H1 (cell line): ENCODE results near the gene OSMR. TPM values are rescaled to one million over a fixed set of nuclear protein-coding genes. Genes with fewer than 3 reads are reported as not detected.

Experiments
- CTCF ChIA-PET: fragments of 300-600 bp; sonication (Branson Sonifier 250); formaldehyde crosslinking; loops from one replicate; lab custom pipeline; 2021; ENCODE audit not compliant: partially characterized antibody; lab: Charles Lee
- POLR2A ChIA-PET: fragments of 300-600 bp; sonication (Branson Sonifier 250); formaldehyde crosslinking; loops from one replicate; lab custom pipeline; 2021; ENCODE audit warnings: inconsistent platforms; ENCODE audit not compliant: partially characterized antibody; lab: Charles Lee
- DNase-seq, 2 experiments: peaks; one replicate each; pipeline versions ENCODE4 v3.0.0 to v3.0.0-alpha.2; 2010 to 2022; ENCODE audit warnings: low spot score in 2 of 2, low read depth in 1 of 2, mixed read lengths in 1 of 2
- FAIRE-seq: peaks from 2 replicates; lab custom pipeline; 2011; peaks lifted over from hg19 to GRCh38; lab: Jason Lieb, UNC
- H2AFZ ChIP-seq: 2 replicates; pipeline ENCODE4 v1.8.1; 2012; ENCODE audit warnings: low read length, inconsistent platforms
- H2AK5ac ChIP-seq: 2 replicates; pipeline ENCODE4 v1.6.1; 2013; ENCODE audit warnings: low read depth, low read length
- H2BK120ac ChIP-seq: replicated peaks from 2 replicates; pipeline ENCODE3; 2013; ENCODE audit warnings: low read depth, low read length, inconsistent platforms
- H2BK12ac ChIP-seq: 2 replicates; pipeline ENCODE4 v1.6.1; 2013; ENCODE audit warnings: low read depth, low read length
- H2BK15ac ChIP-seq: 2 replicates; pipeline ENCODE4 v1.6.1; 2013; ENCODE audit warnings: low read length
- H2BK20ac ChIP-seq: 2 replicates; pipeline ENCODE4 v1.6.1; 2013; ENCODE audit warnings: low read length
- H2BK5ac ChIP-seq: 2 replicates; pipeline ENCODE4 v1.6.1; 2013; ENCODE audit warnings: low read depth, low read length
- H3K14ac ChIP-seq: 2 replicates; pipeline ENCODE4 v1.6.1; 2013; ENCODE audit warnings: inconsistent platforms; ENCODE audit not compliant: insufficient read length
- H3K18ac ChIP-seq: 2 replicates; pipeline ENCODE4 v1.6.1; 2013; ENCODE audit warnings: low read length; ENCODE audit errors: extremely low read depth
- H3K23ac ChIP-seq: 2 replicates; pipeline ENCODE4 v1.6.1; 2013; ENCODE audit warnings: inconsistent platforms; ENCODE audit not compliant: insufficient read length
- H3K23me2 ChIP-seq: 2 replicates; pipeline ENCODE4 v1.6.1; 2013; ENCODE audit warnings: low read depth, low read length
- H3K27ac ChIP-seq: 2 replicates; pipeline ENCODE4 v1.6.1; 2011; ENCODE audit warnings: low read depth, low read length, inconsistent platforms
- H3K27me3 ChIP-seq, 4 experiments: replicated peaks in 1 of 4; 1 replicate in 1 of 4; 2 replicates in 3 of 4; pipeline versions ENCODE4 v1.6.1 to v1.8.1; 2011 to 2013; ENCODE audit warnings: low read length in 3 of 4, mild to moderate bottlenecking in 3 of 4, inconsistent platforms in 2 of 4, mixed read lengths in 2 of 4, moderate library complexity in 1 of 4; ENCODE audit not compliant: control insufficient read depth in 3 of 4, insufficient read depth in 3 of 4; ENCODE audit errors: extremely low read depth in 1 of 4
- H3K36me3 ChIP-seq, 4 experiments: 2 replicates each; pipeline versions ENCODE4 v1.6.1 to v1.8.1; 2011 to 2013; ENCODE audit warnings: mild to moderate bottlenecking in 4 of 4, low read length in 3 of 4, moderate library complexity in 2 of 4, control low read depth in 1 of 4, inconsistent platforms in 1 of 4; ENCODE audit not compliant: insufficient read depth in 4 of 4, control insufficient read depth in 2 of 4
- H3K4ac ChIP-seq: replicated peaks from 2 replicates; pipeline ENCODE3; 2013; ENCODE audit warnings: low read length, low read depth, mixed read lengths, inconsistent platforms; ENCODE audit not compliant: insufficient read length
- H3K4me1 ChIP-seq, 4 experiments: replicated peaks in 1 of 4; 1 replicate in 1 of 4; 2 replicates in 3 of 4; pipeline versions ENCODE4 v1.6.1 to v1.8.1; 2011 to 2013; ENCODE audit warnings: low read length in 3 of 4, inconsistent platforms in 2 of 4, mixed read lengths in 1 of 4; ENCODE audit not compliant: insufficient read depth in 4 of 4, control insufficient read depth in 3 of 4
- H3K4me2 ChIP-seq, 2 experiments: 2 replicates each; pipeline versions ENCODE4 v1.6.1 to v1.8.1; 2011 to 2013; ENCODE audit warnings: low read depth in 2 of 2, low read length in 2 of 2, control low read depth in 1 of 2, inconsistent platforms in 1 of 2, mild to moderate bottlenecking in 1 of 2; ENCODE audit not compliant: insufficient read depth in 1 of 2
- H3K4me3 ChIP-seq, 4 experiments: fragments of 200-600, 300-600 bp in 1 of 4; sonication (generic), shearing (Covaris generic), sonication (Bioruptor Twin) in 1 of 4; 2 replicates each; pipeline versions ENCODE4 v1.5.1 to v1.8.1; 2011 to 2016; ENCODE audit warnings: low read length in 4 of 4, low read depth in 3 of 4, control low read depth in 2 of 4, inconsistent platforms in 2 of 4, mild to moderate bottlenecking in 2 of 4, mixed read lengths in 1 of 4, moderate library complexity in 1 of 4; ENCODE audit not compliant: insufficient read depth in 2 of 4; ENCODE audit errors: extremely low read depth in 1 of 4
- H3K56ac ChIP-seq: replicated peaks from 2 replicates; pipeline ENCODE3; 2013; ENCODE audit warnings: low read depth, mild to moderate bottlenecking, mixed read lengths, low read length, inconsistent platforms; ENCODE audit not compliant: insufficient read length
- H3K79me1 ChIP-seq: 2 replicates; pipeline ENCODE4 v1.6.1; 2013; ENCODE audit warnings: low read depth, low read length, control low read depth
- H3K79me2 ChIP-seq, 2 experiments: 2 replicates each; pipeline versions ENCODE4 v1.6.1 to v1.8.1; 2012 to 2013; ENCODE audit warnings: low read length in 2 of 2, mild to moderate bottlenecking in 2 of 2, inconsistent platforms in 1 of 2; ENCODE audit not compliant: insufficient read depth in 2 of 2, control insufficient read depth in 1 of 2
- H3K9ac ChIP-seq, 4 experiments: replicated peaks in 1 of 4; 1 replicate in 1 of 4; 2 replicates in 3 of 4; pipeline versions ENCODE4 v1.6.1 to v1.8.1; 2011 to 2013; ENCODE audit warnings: low read depth in 3 of 4, low read length in 3 of 4, control low read depth in 2 of 4, mild to moderate bottlenecking in 2 of 4, moderate library complexity in 2 of 4, inconsistent platforms in 1 of 4; ENCODE audit errors: extremely low read depth in 1 of 4
- H3K9me3 ChIP-seq, 2 experiments: 2 replicates each; pipeline versions ENCODE4 v1.6.1 to v1.8.1; 2012 to 2013; ENCODE audit warnings: mild to moderate bottlenecking in 2 of 2, moderate library complexity in 2 of 2, control low read depth in 1 of 2, inconsistent platforms in 1 of 2, low read depth in 1 of 2, low read length in 1 of 2, mixed read lengths in 1 of 2; ENCODE audit not compliant: insufficient read depth in 2 of 2
- H4K20me1 ChIP-seq, 2 experiments: replicated peaks in 1 of 2; 2 replicates each; pipeline versions ENCODE3 to v1.8.1; 2011 to 2013; ENCODE audit warnings: inconsistent platforms in 2 of 2, low read length in 2 of 2, mild to moderate bottlenecking in 1 of 2; ENCODE audit not compliant: insufficient read depth in 2 of 2, control insufficient read depth in 1 of 2
- H4K5ac ChIP-seq: 2 replicates; pipeline ENCODE4 v1.6.1; 2013; ENCODE audit warnings: low read length, low read depth, mixed read lengths, inconsistent platforms; ENCODE audit not compliant: insufficient read length
- H4K8ac ChIP-seq: 2 replicates; pipeline ENCODE4 v1.8.0; 2013; ENCODE audit warnings: mild to moderate bottlenecking, moderate library complexity, low read length, inconsistent platforms; ENCODE audit not compliant: insufficient read depth; ENCODE audit errors: extremely low read depth
- H4K91ac ChIP-seq: replicated peaks from 2 replicates; pipeline ENCODE3; 2013; ENCODE audit warnings: low read length, mixed read lengths, inconsistent platforms; ENCODE audit not compliant: insufficient read length
- ASH2L ChIP-seq: fragments of 200-600, 300-600 bp; sonication (generic); IDR thresholded peaks from one replicate; pipeline ENCODE4 v1.7.1; 2017; ENCODE audit warnings: low read length
- EP300 ChIP-seq, 2 experiments: IDR thresholded peaks; 1 replicate in 1 of 2; 2 replicates in 1 of 2; pipeline ENCODE4 v1.6.1; 2011 to 2012; ENCODE audit warnings: low read depth in 2 of 2, low read length in 2 of 2, mild to moderate bottlenecking in 2 of 2, borderline replicate concordance in 1 of 2, inconsistent platforms in 1 of 2, moderate library complexity in 1 of 2
- KDM1A ChIP-seq: fragments of 200-600, 300-600 bp; sonication (generic); IDR thresholded peaks from 2 replicates; pipeline ENCODE4 v1.7.1; 2016; ENCODE audit warnings: mild to moderate bottlenecking, low read length, borderline replicate concordance
- POU5F1 ChIP-seq: IDR thresholded peaks from 2 replicates; pipeline ENCODE4 v1.6.1; 2011; ENCODE audit warnings: low read depth, mild to moderate bottlenecking, low read length, moderate library complexity
- RFX5 ChIP-seq: IDR thresholded peaks from 2 replicates; pipeline ENCODE4 v1.6.1; 2011; ENCODE audit warnings: low read depth, low read length, improper control_type of control experiment, borderline replicate concordance
- SP4 ChIP-seq: IDR thresholded peaks from 2 replicates; pipeline ENCODE4 v1.6.1; 2012; ENCODE audit warnings: low read length, inconsistent platforms
- WGBS, 2 experiments: shearing (Covaris generic) in 1 of 2; methylation state at CpG; one replicate each; pipeline versions ENCODE4 v1.1.6 to v1.1.7; 2013 to 2015; ENCODE audit warnings: low lambda C conversion rate in 2 of 2, mixed read lengths in 2 of 2, inconsistent platforms in 1 of 2, low coverage in 1 of 2, missing lambda C conversion rate in 1 of 2; ENCODE audit not compliant: insufficient replicate concordance in 2 of 2, insufficient coverage in 1 of 2, insufficient read length in 1 of 2; ENCODE audit errors: extremely low coverage in 1 of 2, missing lambda C conversion rate in 1 of 2; 5-methylcytosine and 5-hydroxymethylcytosine counted together
- polyA plus RNA-seq, 7 experiments: library from polyadenylated mRNA; depleted of rRNA in 3 of 7; stranded (reverse) in 5 of 7; unstranded in 2 of 7; fragments of >200 nt in 5 of 7; fragments of 200-250 nt in 2 of 7; gene quantifications; 1 replicate in 5 of 7; 2 replicates in 1 of 7; 4 replicates in 1 of 7; pipeline versions ENCODE4 v1.2.1 to v1.2.3, GENCODE V29; 2011 to 2013; ENCODE audit warnings: missing spikeins in 2 of 7, mixed read lengths in 2 of 7
- total RNA-seq: library from RNA; stranded (reverse); fragmentation: NEBNext Ultra II Directional; extraction: Animal tissue kit (Norgen Biotek cat#: 25700); gene quantifications from 2 replicates; pipeline ENCODE4 v1.2.1, GENCODE V29; 2021
- TF ChIP-seq, protein P1 (sequence below): IDR thresholded peaks from 2 replicates; pipeline ENCODE4 v1.6.1; 2012; ENCODE audit warnings: inconsistent platforms

OSMR gene
- total and polyA plus RNA-seq, 2 of the 8 experiments (the other 6 are each of a cell fraction or from before 2014, with no cell fraction given), result 2.3 to 2.6 TPM

DNA sequence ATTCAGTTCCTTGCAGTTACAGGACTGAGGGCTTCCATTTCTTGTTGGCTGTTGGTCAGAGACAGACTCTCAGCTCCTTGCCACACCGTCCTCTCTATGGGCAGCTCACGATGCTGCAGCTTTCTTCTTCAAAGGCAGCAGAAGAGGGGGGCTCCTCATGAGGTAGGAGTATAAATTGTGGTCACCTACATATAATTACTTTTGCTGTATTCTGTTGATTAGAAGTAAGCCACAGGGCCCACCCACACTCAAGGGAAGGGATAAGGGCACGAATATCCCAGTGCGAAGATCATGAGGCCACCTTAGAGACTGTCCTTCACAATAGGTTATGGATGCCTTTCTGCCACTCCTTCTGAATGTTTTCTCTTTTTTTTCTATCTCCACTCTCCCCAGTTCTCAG lies 43.7 kb upstream of the OSMR start:
- Histone ChIP-seq H3K79me2 (no peaks in the 10 kb centered on the region), H3K9ac (no peak overlapping the region), H3K4me1 (peaks cover 0 to 3% (median 0%) of the 10 kb centered on the region in 4 experiments; a peak in 2 of 7 replicates), H3K23me2 (no peaks in the 10 kb centered on the region), H3K27ac (no peak overlapping the region), H2BK15ac (no peak overlapping the region), H4K5ac (no peak overlapping the region), H4K20me1 (no peaks in the 10 kb centered on the region), H3K14ac (no peak overlapping the region), H2AFZ (no peak overlapping the region), H4K8ac (no peak overlapping the region), H3K23ac (no peak overlapping the region), H3K56ac (no peak overlapping the region), H3K4ac (no peak overlapping the region), H2BK5ac (no peak overlapping the region), H2BK12ac (no peak overlapping the region), H2BK20ac (no peak overlapping the region), H3K4me3 (no peak overlapping the region), H3K4me2 (no peak overlapping the region), H2BK120ac (no peak overlapping the region), H3K9me3 (no peaks in the 10 kb centered on the region), H3K18ac (no peak overlapping the region), H2AK5ac (no peak overlapping the region), H3K27me3 (no peaks in the 10 kb centered on the region), H4K91ac (no peak overlapping the region), H3K79me1 (no peaks in the 10 kb centered on the region), H3K36me3 (no peaks in the 10 kb centered on the region)
- FAIRE-seq (no peak), DNase-seq (no peak)
- ChIA-PET POLR2A (no interaction called here), CTCF (interaction anchor here (1.0 to 4.8 kb wide), 4 partner anchors 7 to 382 kb away, joined by 3 to 37 read pairs (median 6); no protein-coding TSS in a partner anchor)
- 90% methylated on average over 4 of the region's 4 CpGs; no CpG with 5 or more reads in 1 of the 2 experiments for WGBS, 2 experiments
- TF ChIP-seq, protein P1, sequence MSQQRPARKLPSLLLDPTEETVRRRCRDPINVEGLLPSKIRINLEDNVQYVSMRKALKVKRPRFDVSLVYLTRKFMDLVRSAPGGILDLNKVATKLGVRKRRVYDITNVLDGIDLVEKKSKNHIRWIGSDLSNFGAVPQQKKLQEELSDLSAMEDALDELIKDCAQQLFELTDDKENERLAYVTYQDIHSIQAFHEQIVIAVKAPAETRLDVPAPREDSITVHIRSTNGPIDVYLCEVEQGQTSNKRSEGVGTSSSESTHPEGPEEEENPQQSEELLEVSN, result no peak
- TF ChIP-seq SP4, result no peak
- no peak for TF ChIP-seq POU5F1
- TF ChIP-seq ASH2L, result no peak
- no peak for TF ChIP-seq KDM1A
- TF ChIP-seq EP300 (IDR thresholded peaks at IDR 0.05; ENCODE audit: borderline replicate concordance in 1 of 2, low read depth in 2 of 2, low read length in 2 of 2), result no peak
- TF ChIP-seq RFX5, result no peak
